ENCODE measurements around the gene BABAM2.

The BABAM2 gene

GRCh38 chr2:27993950-27994728 is 103.6 kb downstream of the BABAM2 start:
- H2AFZ ChIP-seq = no peak overlapping the region
- H3K4me3 ChIP-seq (ENCODE audit: low read depth, low read length) = no peak overlapping the region
- no peak for TF ChIP-seq CTCF (IDR thresholded peaks at IDR 0.05)
- no peaks in the 10 kb centered on the region for H3K79me2 ChIP-seq
- H3K4me1 ChIP-seq = peaks cover 9% of the 10 kb centered on the region
- no peak overlapping the region for H3K27ac ChIP-seq
- H3K4me2 ChIP-seq (ENCODE audit: low read length) = no peak overlapping the region
- H3K9ac ChIP-seq = no peak overlapping the region
- no peaks in the 10 kb centered on the region for H3K27me3 ChIP-seq (ENCODE audit: control insufficient read depth, insufficient read depth, low read length)
- H3K36me3 ChIP-seq (ENCODE audit: control insufficient read depth, insufficient read depth, low read length) = no peaks in the 10 kb centered on the region
- H3K9me3 ChIP-seq (ENCODE audit: control insufficient read depth, low read length) = no peaks in the 10 kb centered on the region

- Histone ChIP-seq H2AFZ (no peak overlapping the region), H3K9me3 (ENCODE audit: control insufficient read depth, low read length) (no peaks in the 10 kb centered on the region), H3K4me3 (ENCODE audit: low read depth, low read length) (no peak overlapping the region), H3K27me3 (ENCODE audit: control insufficient read depth, insufficient read depth, low read length) (no peaks in the 10 kb centered on the region), H3K4me2 (ENCODE audit: low read length) (no peak overlapping the region), H3K79me2 (peaks cover 2% of the 10 kb centered on the region), H3K4me1 (no peaks in the 10 kb centered on the region), H3K9ac (no peak overlapping the region), H3K27ac (no peak overlapping the region), H3K36me3 (ENCODE audit: control insufficient read depth, insufficient read depth, low read length) (no peaks in the 10 kb centered on the region)
- TF ChIP-seq CTCF (IDR thresholded peaks at IDR 0.05) = no peak
Measured at GRCh38 chr2:27996156-27996922, 105.8 kb downstream of the BABAM2 start.

GRCh38 chr2:28000287-28000686 is 109.8 kb downstream of the BABAM2 start:
- no peak overlapping the region for H2AFZ ChIP-seq
- H3K36me3 ChIP-seq (ENCODE audit: control insufficient read depth, insufficient read depth, low read length) = no peaks in the 10 kb centered on the region
- H3K4me3 ChIP-seq (ENCODE audit: low read depth, low read length) = no peak overlapping the region
- no peak for TF ChIP-seq CTCF (IDR thresholded peaks at IDR 0.05)
- no peak overlapping the region for H3K27ac ChIP-seq
- no peaks in the 10 kb centered on the region for H3K9me3 ChIP-seq (ENCODE audit: control insufficient read depth, low read length)
- no peaks in the 10 kb centered on the region for H3K4me1 ChIP-seq
- H3K79me2 ChIP-seq = peaks cover 2% of the 10 kb centered on the region
- no peak overlapping the region for H3K4me2 ChIP-seq (ENCODE audit: low read length)
- H3K9ac ChIP-seq = no peak overlapping the region
- no peaks in the 10 kb centered on the region for H3K27me3 ChIP-seq (ENCODE audit: control insufficient read depth, insufficient read depth, low read length)

- H3K4me1 ChIP-seq = no peaks in the 10 kb centered on the region
- no peak overlapping the region for H3K9ac ChIP-seq
- no peak overlapping the region for H3K27ac ChIP-seq
- H3K4me2 ChIP-seq (ENCODE audit: low read length) = no peak overlapping the region
- peaks cover 2% of the 10 kb centered on the region for H3K79me2 ChIP-seq
- H3K27me3 ChIP-seq (ENCODE audit: control insufficient read depth, insufficient read depth, low read length) = no peaks in the 10 kb centered on the region
- no peaks in the 10 kb centered on the region for H3K9me3 ChIP-seq (ENCODE audit: control insufficient read depth, low read length)
- no peak for TF ChIP-seq CTCF (IDR thresholded peaks at IDR 0.05)
- H3K4me3 ChIP-seq (ENCODE audit: low read depth, low read length) = no peak overlapping the region
- no peaks in the 10 kb centered on the region for H3K36me3 ChIP-seq (ENCODE audit: control insufficient read depth, insufficient read depth, low read length)
- no peak overlapping the region for H2AFZ ChIP-seq
Measured at GRCh38 chr2:28002181-28002580, 111.7 kb downstream of the BABAM2 start.

Data from parathyroid adenoma (tissue), 2 donors.